AG20443 (cell line): ENCODE measurements around the gene MDH1.
"Not testable (repeated sequence)": the region's sequence is repeated elsewhere in the genome, so short reads cannot be mapped to it uniquely, and the experiment has no call there.

Experiments
- DNase-seq: peaks from one replicate; pipeline ENCODE4 v3.0.0; 2012; ENCODE audit warnings: low spot score, mixed read lengths

Gene MDH1

GRCh38 chr2:63588385-63589147 lies at the start of gene MDH1, which contains the start of gene WDPCP:
MDH1 (plus strand) TSS chr2:63588963; CDS start chr2:63589044, 81 bp downstream.
WDPCP (minus strand) TSS chr2:63588477; CDS start chr2:63588271, 206 bp downstream.
- DNase-seq: peak; percentile 92

GRCh38 chr2:63539416-63540162 lies 49.2 kb upstream of the MDH1 start:
- no peak for DNase-seq

GRCh38 chr2:63544017-63544627 lies 44.6 kb upstream of the MDH1 start:
- DNase-seq: peak; percentile 16

- no peak for DNase-seq
Measured at GRCh38 chr2:63545023-63545422, 43.7 kb upstream of the MDH1 start.

- no peak for DNase-seq
Measured at GRCh38 chr2:63553049-63553448, 35.7 kb upstream of the MDH1 start.

- DNase-seq: no peak
Measured at GRCh38 chr2:63555299-63555698, 33.5 kb upstream of the MDH1 start.

- DNase-seq: no peak
Measured at GRCh38 chr2:63555931-63556330, 32.8 kb upstream of the MDH1 start.

GRCh38 chr2:63557819-63558218 lies 30.9 kb upstream of the MDH1 start:
- DNase-seq: not testable (repeated sequence)

GRCh38 chr2:63558922-63559321 lies 29.8 kb upstream of the MDH1 start:
- not testable (repeated sequence) for DNase-seq

- no peak for DNase-seq
Measured at GRCh38 chr2:63562751-63563150, 26.0 kb upstream of the MDH1 start.

- DNase-seq: no peak
Measured at GRCh38 chr2:63569740-63570139, 19.0 kb upstream of the MDH1 start.

- DNase-seq: no peak
Measured at GRCh38 chr2:63571291-63571690, 17.5 kb upstream of the MDH1 start.

GRCh38 chr2:63572001-63572400 lies 16.8 kb upstream of the MDH1 start:
- DNase-seq: no peak

- DNase-seq: not testable (repeated sequence)
Measured at GRCh38 chr2:63573026-63573425, 15.7 kb upstream of the MDH1 start.

- DNase-seq: not testable (repeated sequence)
Measured at GRCh38 chr2:63573726-63574345, 14.9 kb upstream of the MDH1 start.

- DNase-seq: no peak
Measured at GRCh38 chr2:63576546-63576945, 12.2 kb upstream of the MDH1 start.

- no peak for DNase-seq
Measured at GRCh38 chr2:63578767-63579166, 10.0 kb upstream of the MDH1 start.

- DNase-seq: no peak
Measured at GRCh38 chr2:63580651-63581297, 8.0 kb upstream of the MDH1 start.

- peak; percentile 60 for DNase-seq
Measured at GRCh38 chr2:63581298-63581961, 7.3 kb upstream of the MDH1 start.

GRCh38 chr2:63582873-63583272 lies 5.9 kb upstream of the MDH1 start:
- no peak for DNase-seq

- no peak for DNase-seq
Measured at GRCh38 chr2:63587814-63588384, 864 bp upstream of the MDH1 start.
